T follicular helper cell (primary cell): Measurements from ENCODE around the gene CBFA2T2.
A peak's percentile ranks its signal among the peaks of the same experiment; 100 is the strongest.

Source experiments
- DNase-seq: peaks from one replicate; pipeline ENCODE4 v3.0.0-alpha.2; 2020; ENCODE audit warnings: low read depth

CBFA2T2 gene

DNA sequence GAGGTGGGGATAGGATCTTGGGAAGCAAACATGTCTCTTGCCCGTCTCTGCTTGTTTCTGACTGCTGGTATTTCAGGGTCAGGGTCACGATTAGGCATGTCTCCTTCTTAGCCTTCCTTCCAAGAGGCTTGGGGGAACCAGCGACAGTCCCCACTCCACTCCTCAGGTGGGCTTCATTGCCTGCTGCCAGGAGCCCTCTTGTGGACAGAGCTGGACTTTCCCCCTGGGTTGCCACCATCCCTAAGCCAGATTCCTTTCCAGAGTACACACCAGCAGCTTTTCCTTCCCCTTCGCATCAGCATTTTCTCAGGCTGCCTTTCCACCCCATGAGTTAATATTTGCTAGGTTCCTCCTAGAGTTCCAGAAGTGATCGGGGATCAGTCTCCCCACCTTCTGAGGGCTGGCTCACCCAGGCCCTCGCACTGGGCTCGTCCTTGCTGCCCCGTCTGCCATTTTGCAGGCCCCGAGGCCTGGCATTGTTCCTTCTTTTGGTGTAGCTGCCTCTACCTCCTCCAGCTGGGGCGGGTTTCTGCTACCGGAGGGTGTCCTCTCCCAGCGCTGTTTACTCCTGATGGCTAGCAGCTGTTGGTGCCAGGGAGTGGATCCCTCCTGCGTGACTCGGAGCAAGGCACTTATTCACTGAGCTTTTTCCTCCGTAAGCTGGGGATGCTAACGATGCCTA lies 163.5 kb downstream of the CBFA2T2 start:
- no peak for DNase-seq

DNA sequence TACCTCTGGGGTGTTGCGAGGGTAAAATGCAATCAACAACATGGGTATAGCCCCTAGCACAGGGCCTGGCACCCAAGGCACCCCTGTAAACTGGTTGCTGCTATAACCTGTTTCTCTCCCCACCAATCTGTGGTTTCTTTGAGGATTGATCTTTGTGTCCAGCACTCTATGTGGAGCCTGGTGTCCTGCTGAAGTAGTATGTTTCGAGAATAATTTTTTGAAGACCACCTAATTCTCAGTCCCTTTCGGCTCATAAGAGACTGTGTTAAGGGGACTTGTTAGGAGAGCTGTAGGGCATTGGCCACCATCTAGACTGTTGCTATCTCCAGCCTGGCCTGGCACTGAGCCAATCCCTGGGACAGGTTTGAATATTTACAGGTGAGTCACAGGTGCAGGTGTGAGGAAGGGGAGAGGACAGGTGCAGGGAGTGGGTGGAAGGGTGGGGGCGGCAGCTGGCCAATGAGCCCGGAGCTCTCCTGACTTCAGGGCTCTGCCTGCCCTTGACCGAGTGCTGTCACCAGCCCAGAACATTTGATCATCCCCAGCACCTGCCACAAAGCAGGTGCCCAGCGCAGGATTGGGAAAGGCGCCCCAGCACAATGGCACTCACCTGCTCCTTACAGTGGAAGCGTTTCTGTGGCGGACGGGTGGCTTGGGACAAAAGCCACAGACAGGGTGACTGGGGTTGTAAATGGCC lies 164.2 kb downstream of the CBFA2T2 start:
- DNase-seq, result no peak

DNA sequence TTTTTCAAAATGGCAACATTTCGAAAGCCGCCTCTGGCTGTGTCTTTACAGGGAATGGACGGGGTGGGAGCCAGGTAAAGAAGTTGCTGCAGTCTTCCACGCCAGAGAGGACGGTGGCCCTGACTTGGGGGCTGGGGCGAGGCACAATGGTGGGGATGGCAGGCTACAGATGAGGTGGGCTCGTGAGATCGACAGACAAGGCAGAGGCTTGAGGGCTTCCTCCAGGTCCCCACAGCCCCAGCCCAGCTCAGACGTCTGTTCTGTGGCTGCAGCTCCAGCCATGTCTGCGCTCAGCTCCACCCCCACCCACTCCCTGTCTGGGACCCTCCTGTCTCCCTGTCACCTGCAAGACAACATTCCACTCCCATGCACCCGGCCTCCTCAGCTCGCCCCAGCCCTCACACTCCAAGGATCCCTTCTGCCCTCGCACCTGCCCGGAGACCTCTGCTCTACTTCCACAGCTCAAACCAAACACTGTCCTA lies 164.8 kb downstream of the CBFA2T2 start:
- no peak for DNase-seq

DNA sequence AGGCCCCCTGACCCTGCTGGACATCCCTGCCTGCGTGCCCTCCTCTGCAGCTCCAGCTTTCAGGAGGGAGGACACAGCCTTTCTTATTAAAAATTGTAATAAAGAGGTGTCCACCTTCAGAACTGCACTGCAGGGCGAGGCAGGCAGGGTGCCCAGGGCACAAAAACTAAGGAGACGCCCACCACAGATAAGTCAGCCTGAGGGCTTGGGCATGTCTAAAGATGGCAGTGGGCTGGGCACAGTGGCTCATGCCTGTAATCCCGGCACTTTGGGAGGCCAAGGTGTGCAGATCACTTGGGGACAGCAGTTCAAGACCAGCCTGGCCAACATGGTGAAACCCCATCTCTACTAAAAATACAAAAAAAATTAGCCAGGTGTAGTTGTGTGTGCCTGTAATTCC lies 165.3 kb downstream of the CBFA2T2 start:
- DNase-seq, result no peak

DNA sequence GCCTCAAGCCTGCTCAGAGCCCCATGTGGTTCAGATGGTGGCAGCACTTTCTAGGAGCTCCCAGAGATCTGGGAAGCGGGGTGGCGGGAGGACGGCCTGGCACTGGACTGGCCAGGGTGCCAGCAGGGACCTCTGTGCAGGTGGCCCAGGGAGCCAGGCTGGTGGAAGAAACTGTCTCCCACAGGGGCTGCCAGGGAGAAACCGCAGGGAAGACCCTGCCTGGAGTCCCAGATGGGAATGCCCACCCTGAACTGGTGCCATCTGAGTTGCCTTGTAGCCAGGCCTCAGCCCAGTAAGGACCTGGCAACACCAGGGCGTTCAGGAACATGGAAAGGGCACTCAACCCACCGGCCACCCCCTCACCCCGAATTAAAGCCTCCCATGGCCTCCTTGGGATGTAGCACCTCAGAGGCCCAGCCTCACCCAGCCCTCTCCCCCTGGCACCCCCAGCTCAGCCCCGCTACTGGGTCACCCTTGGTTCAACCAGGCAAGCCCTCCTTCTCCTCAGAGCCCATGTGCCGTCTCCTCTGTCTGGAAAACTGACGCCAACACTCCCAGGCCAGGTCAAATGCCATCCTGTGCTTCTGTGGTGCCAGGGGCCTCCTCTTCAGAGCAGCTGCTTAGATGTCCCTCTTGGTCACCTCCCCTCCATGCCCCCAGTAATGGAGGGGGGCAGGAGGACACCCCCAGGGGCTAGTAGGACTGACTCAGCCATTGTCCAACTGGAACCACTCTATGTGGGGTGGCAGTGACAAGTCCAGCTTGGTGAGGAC lies 166.3 kb downstream of the CBFA2T2 start:
- DNase-seq, result no peak

DNA sequence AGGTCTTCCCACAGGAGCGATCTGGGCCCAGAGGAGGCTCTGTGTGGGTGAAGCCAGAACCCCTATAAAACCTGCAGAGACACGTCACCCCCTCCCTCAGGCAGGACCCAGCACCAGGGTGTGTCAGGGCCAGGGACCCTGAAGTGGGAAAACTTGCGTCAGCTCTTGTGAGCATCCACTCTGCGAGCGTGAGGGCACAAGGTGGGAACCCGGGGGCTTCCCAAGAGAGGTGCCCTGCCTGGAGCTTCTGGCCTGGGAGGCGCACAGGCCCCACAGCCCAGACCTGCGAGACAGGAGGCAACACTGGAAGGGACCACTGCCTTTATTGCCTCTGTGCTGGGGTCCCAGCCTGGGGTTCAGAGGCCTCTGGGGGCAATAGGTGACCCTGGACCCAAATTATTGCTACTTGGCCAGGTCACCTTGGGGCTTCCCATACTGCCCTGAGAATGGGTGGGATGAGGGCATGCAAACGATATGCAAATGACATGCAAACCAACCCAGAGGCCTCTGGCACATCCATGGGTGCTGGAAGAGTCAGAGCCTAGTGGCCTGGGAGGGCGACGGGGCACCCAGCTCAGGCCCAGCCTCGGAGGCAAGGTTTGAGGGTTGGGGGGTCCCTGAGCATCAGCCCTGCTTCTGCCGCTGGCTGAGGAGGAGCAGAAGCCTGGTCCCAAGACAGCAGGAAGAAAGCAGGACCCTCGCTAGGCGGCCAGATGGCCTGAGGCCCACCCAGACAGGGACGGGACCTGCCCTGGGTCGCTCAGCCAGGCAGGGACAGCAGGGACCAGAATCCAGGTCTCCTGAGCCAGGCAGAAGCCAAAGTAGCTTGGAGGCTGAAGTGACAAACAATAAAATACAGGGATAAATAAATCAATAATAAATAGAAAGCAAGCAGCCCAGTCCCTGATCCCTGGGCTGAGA lies 167.1 kb downstream of the CBFA2T2 start:
- DNase-seq, result no peak

DNA sequence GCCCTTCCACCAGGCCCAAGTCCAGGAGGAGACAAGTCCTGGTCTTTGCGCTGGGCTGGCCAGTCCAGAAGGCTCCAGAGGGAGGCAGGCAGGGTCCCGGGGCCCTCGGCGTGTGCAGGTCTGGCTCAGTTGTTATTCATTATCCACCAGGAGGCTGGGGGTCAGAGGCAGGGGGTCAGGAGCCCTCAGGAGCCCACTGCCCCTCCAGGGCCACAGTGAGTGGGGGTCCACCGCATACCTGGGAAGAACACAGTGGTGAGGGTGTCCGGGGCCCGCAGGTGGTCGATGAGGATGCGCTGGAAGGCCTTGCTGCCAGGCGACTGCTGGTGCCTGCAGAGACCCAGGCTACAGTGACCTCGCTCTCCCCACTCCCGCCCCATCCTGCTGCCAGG lies 167.8 kb downstream of the CBFA2T2 start:
- no peak for DNase-seq

DNA sequence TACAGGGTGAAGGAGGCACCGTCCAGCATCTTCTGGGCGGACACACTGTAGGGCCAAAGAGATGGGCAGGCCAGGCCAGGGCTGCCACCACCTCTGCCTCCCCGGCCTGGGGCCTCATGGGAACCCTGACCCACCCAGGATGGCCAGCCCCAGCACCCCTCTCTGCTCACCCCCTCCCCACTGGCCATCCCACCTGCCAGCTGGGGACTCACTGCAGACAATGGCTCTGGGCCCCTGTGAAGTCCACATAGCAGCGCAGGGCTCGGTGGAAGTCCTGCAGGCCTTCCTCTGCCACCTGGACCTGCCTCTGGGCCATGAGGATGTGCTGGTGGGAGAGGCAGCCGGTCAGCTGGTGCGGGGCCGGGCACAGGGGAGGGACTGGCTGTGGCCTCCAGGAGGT lies 168.6 kb downstream of the CBFA2T2 start:
- no peak for DNase-seq

DNA sequence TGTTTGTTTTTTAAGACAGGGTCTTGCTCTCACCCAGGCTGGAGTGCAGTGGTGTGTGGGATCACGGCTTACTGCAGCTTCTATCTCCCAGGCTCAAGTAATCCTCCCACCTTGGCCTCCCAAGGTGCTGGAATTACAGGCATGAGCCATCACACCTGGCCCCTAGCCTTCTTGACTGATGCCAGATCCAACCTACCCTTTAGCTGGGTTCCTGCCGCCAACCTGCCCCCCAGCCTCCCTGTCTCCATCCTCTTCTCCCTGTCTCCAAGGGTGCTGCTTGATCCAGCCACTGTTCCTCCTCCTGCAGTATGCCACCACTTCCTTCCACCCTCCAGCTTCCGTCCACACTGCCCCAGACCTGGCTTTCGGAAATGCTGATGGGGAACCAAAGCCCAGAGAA lies 169.0 kb downstream of the CBFA2T2 start:
- no peak for DNase-seq

DNA sequence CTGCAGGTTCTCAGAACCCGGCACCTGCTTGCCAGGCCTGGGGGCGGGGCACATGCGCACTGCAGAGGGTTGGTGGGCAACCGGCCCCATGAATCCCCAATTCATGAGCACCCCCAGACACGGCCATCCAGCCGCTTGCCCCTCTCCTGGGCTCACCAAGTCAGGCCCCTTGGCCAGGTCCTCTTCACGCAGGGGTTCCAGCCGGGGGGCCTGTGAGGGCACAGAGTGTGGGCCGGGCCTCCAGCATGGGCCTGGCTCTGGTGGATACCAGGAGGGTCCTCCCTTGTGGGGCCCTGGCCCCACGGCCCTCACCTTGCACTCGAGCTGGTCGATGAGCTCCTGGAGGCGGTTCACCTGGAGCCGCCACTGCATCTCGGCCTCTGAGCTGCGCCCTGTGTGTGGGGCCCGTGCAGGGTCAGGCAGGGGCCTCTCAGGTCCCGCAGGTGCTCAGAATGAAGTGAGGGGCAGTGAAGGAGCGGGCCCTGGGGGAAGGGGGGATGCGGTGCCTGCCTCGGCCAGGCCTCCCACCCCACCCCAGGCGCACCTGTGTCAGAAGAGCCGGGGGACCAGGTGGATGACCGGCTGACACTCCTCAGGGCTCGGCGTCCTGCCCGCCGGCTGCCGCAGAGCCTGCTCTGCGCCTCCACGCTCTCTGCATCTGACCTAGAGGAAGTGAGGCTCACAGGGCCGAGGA lies 169.6 kb downstream of the CBFA2T2 start:
- DNase-seq, result no peak

DNA sequence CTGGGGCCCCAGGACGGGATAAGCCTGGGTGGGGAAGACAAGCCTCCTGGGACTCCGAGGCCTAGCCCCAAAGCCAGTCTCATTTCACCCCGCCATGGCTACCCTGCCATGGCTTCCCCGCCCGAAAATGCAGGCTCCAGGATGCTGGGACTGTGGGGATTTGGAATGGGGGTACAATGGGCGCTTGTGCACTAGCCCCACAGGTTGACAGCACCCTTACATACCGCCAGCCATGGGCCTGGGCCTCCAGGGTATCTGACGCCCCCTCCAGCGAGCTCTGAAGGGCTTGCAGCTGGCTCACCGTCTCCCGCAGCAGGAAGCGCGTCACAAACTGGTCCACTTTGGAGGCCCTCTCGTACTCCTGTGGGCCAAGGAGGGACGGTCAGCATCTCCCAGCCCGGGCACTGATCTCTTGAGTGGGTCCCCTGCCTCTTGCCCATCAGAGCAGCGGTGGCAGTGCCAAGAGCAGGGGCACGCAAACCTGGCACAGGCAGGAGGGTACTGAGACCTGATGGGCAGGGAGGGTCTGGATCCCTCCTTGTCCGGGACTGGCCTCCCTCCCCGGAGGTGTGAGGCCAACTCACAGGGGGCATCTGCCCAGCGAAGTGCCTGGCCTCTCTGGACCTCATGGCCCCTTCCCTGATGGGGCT lies 170.3 kb downstream of the CBFA2T2 start:
- no peak for DNase-seq

DNA sequence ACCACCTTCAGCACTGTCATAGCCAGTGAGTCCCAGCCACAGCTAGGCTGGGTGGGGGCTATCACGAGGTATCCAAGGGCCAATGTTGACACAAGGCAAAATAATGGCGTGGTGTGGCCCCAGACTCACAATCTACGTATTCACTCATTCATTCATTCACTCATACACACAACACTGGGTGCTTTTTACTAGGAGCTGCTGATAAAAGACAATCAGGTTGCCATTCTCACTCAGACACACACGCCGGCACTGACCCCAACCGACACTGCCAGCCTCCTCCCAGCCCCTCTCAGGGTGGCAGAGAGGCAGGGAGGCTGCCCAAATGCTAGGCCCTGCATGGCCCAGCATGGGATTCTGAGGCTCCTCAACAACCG lies 170.8 kb downstream of the CBFA2T2 start:
- no peak for DNase-seq

DNA sequence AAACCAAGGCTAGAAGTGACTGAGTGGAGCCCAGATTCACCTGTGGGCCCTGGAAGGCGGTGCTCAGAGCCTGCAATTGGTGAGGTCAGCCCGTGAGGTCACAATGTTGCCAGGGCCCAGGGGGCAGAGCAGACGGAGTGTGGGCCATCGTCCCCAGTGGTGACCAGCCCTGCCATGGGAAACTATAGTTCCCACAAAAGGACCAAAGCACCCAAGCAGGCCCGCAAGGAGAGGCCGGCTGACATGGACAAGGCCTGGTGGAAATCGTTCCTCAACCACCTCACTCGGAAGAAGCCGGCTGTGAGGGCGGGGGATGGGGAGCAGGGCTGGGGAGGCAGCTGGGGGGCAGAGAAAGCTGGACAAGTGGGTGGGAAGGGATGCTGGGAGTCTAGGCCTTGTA lies 172.3 kb downstream of the CBFA2T2 start, which contains the start of gene C20orf144:
Gene C20orf144, plus strand, starts transcription at position 156 of the 400 bp plus-strand sequence. Its CDS starts 19 bp downstream, at position 175.
- DNase-seq, result no peak

DNA sequence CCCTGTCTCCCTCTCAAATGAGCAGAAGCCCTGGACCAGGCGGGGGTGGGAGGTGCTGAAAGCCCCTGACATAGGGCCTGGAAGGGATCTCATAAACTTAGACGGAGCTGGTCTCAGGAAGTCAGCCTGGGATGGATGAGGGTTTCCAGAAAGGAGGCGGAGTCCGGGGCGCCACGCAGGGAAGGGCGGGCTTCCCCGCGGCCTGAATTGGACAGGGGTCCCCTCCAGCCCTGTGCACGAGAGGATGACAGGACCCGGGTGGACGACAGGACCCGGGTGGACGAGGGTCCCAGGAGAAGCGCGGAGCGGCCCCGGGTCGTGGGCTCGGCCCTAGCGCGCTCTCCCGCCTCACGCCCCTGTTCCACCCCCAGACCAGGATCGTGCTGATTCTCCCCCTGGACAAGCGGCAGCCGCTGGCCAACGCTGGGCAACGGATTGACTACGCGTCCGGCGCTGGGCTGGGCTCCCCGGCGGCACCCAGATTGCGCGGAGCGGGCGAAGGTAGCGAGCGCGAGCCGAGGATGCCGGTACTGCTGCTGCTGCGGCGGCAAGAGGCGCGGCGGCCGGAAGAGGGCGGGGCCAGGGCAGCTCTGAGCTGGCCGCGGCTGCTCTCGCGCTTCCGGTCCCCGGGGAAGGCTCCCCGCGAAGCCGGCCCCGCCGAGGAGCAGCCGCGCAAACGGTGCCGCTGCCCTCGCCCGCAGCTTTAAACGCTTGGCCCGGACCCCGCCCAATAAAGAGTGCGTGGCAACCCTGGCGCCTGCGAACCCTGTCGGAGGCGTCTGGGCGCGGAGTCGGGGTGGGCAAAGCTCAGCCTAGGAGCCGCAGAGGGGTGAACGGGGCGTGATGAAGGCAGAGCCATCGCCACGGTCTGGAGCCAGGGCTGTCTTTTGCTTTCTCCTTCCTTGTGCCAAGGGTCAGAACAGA lies 173.5 kb downstream of the CBFA2T2 start:
- DNase-seq, result peak; percentile 73

DNA sequence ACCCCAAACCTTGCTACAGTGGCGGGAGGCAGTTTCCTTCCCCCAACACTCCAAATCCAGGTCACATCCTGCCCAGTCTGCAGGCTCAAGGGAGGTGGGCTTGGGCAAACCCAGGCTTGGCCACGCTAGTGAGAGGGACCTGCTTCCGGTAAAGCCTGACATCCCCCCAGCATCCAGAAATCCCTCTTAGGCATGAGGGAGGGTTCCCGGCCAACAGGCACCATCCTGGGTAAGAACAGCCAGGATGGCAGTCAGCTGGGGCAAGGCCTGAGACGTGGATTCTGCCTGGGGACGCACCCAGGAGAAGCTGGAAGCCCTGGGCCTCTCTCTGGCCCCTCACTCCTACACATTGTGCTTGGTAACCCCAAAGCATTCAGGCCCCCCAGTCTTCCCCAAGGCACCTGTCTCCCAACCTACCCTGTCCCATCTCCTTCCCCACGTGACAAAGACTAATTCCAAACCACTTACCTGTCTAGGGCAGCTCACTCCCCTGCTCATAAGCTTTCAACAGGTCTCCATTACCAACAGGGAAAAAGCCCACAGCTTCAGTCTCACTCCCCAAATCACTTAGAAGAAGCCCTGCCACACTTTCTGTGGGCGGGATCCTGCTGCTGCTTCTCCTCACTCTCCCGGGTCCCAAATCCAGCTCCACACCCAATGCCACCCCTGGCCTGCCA lies 174.3 kb downstream of the CBFA2T2 start:
- DNase-seq, result no peak

DNA sequence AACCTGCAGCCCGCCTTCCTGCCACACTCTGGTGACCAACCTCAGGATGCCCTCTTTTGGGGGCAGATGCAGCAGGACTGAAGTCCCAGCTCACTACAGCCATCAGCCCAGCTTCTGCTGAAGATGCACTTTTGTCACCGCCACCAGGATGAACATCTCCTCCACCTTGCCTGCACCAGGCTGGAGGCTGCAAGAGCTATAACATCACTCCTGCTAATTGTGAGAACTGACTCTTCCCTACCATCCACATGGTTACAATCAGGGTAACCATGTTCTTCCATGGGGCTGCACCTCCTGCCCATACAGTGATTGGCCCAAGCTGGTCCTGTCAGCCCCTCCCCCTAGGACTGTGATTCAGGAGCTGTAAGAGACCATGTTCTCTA lies 174.9 kb downstream of the CBFA2T2 start:
- no peak for DNase-seq

DNA sequence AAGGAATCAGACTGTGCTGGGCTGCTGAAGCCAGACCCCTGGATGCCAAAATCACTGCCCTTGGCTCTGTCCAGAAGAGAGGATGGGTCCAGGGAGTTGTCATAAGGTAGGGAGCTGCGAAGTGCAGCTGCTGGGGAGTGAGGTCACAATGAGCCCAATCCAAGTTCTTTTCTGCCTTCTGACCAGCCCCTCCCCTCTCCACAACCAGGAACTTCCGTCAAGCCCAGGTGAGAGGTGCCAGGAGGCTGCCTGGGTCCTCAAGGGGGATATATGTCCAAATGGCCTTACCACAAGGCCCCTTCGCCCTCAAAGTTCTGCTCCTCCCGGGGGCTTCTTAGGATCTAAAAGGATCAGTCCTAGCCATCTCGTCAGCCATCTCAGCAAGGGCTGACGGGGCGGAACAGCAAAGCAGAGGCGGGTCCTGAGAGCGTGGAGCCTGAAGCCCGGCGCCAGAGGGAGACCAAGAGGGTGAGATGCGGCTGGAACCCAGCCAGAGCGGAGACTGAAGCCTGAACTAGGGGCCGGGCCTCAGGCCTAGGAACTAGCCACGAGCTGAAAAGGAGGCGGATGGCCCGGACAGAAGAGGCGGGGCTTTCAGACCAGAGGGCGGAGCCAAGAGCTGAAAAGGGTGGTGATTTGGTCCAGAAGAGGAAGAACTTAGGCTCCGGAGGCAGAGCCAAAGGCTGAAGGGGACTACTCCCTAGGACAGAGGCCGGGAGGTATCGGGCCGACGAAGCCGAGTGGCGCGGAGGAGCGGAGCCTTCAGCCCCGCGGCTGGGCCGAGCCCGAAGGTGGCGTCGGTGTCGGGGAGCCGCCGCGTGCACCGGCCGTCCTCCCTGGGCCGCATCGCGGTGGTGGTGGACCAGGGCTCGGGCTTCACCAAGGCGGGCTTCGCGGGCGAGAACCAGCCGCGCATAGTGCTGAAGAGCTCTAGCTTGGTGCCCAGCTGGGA lies 176.7 kb downstream of the CBFA2T2 start, which contains the start of gene ACTL10:
Gene ACTL10, plus strand, starts transcription at position 651 of the 952 bp plus-strand sequence. CDS start 555 bp downstream, outside the sequence.
- DNase-seq, result peak; percentile 57
